HepG2 (cell line): ENCODE results near the gene PRXL2B. TPM values are rescaled to one million over a fixed set of nuclear protein-coding genes. Genes with fewer than 3 reads are reported as not detected.
A peak's percentile ranks its signal among the peaks of the same experiment; 100 is the strongest.

Source experiments
- AKAP8 ChIP-seq: sonication (generic); formaldehyde crosslinking; IDR thresholded peaks from 2 replicates; pipeline ENCODE4 v1.5.1; 2020; ENCODE audit warnings: mild to moderate bottlenecking, missing genetic modification reagents
- CEBPG ChIP-seq: IDR thresholded peaks from 2 replicates; pipeline ENCODE4 v1.6.1; 2016
- ELF4 ChIP-seq: sonication (generic); formaldehyde crosslinking; IDR thresholded peaks from 2 replicates; pipeline ENCODE4 v1.5.0; 2020; ENCODE audit warnings: missing genetic modification reagents, mild to moderate bottlenecking, moderate library complexity, borderline replicate concordance
- MIER2 ChIP-seq: IDR thresholded peaks from 2 replicates; pipeline ENCODE4 v1.6.1; 2016; ENCODE audit warnings: missing biosample characterization, missing genetic modification reagents
- ONECUT2 ChIP-seq: sonication (generic); formaldehyde crosslinking; IDR thresholded peaks from 2 replicates; pipeline ENCODE4 v1.4.0; 2020; ENCODE audit warnings: missing genetic modification reagents
- POLR2AphosphoS2 ChIP-seq: IDR thresholded peaks from 2 replicates; pipeline ENCODE4 v1.6.1; 2011; ENCODE audit warnings: low read depth, low read length, improper control_type of control experiment
- RARG ChIP-seq: sonication (generic); formaldehyde crosslinking; IDR thresholded peaks from 2 replicates; pipeline ENCODE4 v1.4.0; 2020; ENCODE audit warnings: low read depth, mild to moderate bottlenecking, missing genetic modification reagents
- SIX4 ChIP-seq: sonication (generic); formaldehyde crosslinking; IDR thresholded peaks from 2 replicates; pipeline ENCODE4 v1.4.0; 2020; ENCODE audit warnings: missing genetic modification reagents
- SP4 ChIP-seq: sonication (generic); formaldehyde crosslinking; IDR thresholded peaks from 2 replicates; pipeline ENCODE4 v1.8.1; 2023; ENCODE audit warnings: mild to moderate bottlenecking, missing genetic modification reagents
- STAG1 ChIP-seq: sonication (generic); formaldehyde crosslinking; IDR thresholded peaks from 2 replicates; pipeline ENCODE4 v1.4.0; 2020; ENCODE audit warnings: missing genetic modification reagents
- STAT5B ChIP-seq: sonication (generic); formaldehyde crosslinking; IDR thresholded peaks from 2 replicates; pipeline ENCODE4 v1.4.0; 2020; ENCODE audit warnings: missing genetic modification reagents
- ZNF207 ChIP-seq: fragments of 450-650 bp; IDR thresholded peaks from 2 replicates; pipeline ENCODE4 v1.6.1; 2016; ENCODE audit warnings: antibody characterized with exemption, borderline replicate concordance
- ZNF232 ChIP-seq: sonication (generic); formaldehyde crosslinking; IDR thresholded peaks from 2 replicates; pipeline ENCODE4 v1.4.0; 2020; ENCODE audit warnings: missing genetic modification reagents, borderline replicate concordance
- ZNF292 ChIP-seq: sonication (generic); formaldehyde crosslinking; IDR thresholded peaks from 2 replicates; pipeline ENCODE4 v1.8.1; 2022; ENCODE audit warnings: mild to moderate bottlenecking, low read depth, missing genetic modification reagents, borderline replicate concordance
- ZNF30 ChIP-seq: sonication (generic); formaldehyde crosslinking; IDR thresholded peaks from 2 replicates; pipeline ENCODE4 v1.5.0; 2020; ENCODE audit warnings: mild to moderate bottlenecking, missing genetic modification reagents
- ZNF34 ChIP-seq: sonication (generic); formaldehyde crosslinking; IDR thresholded peaks from 2 replicates; pipeline ENCODE4 v1.4.0; 2020; ENCODE audit warnings: mild to moderate bottlenecking, missing genetic modification reagents, borderline replicate concordance
- ZNF441 ChIP-seq: sonication (generic); formaldehyde crosslinking; IDR thresholded peaks from 2 replicates; pipeline ENCODE4 v1.7.0; 2021; ENCODE audit warnings: missing genetic modification reagents, borderline replicate concordance
- ZNF547 ChIP-seq: sonication (generic); formaldehyde crosslinking; IDR thresholded peaks from 2 replicates; pipeline ENCODE4 v1.5.1; 2020; ENCODE audit warnings: mild to moderate bottlenecking, missing genetic modification reagents
- ZSCAN31 ChIP-seq: sonication (generic); formaldehyde crosslinking; IDR thresholded peaks from 2 replicates; pipeline ENCODE4 v1.5.0; 2020; ENCODE audit warnings: low read depth, mild to moderate bottlenecking, missing genetic modification reagents
- polyA plus RNA-seq, 8 experiments: library from polyadenylated mRNA; depleted of rRNA in 3 of 8; stranded (reverse) in 7 of 8; unstranded in 1 of 8; fragments of >200 nt; fragmentation: Illumina TruSeq in 4 of 8; extraction: Trizol in 4 of 8; gene quantifications; 2 replicates each; pipeline versions ENCODE4 v1.2.1 to v1.2.3, GENCODE V29; 2011 to 2016; ENCODE audit warnings: low read depth in 4 of 8, missing spikeins in 1 of 8, mixed read lengths in 1 of 8; ENCODE audit not compliant: insufficient read depth in 1 of 8
- total RNA-seq, 5 experiments: library from RNA; depleted of rRNA; stranded (reverse); fragments of >200 nt; fragmentation: Illumina TruSeq; extraction: Trizol; gene quantifications; 2 replicates each; pipeline ENCODE4 v1.2.3, GENCODE V29; 2016; ENCODE audit warnings: low read depth in 1 of 5
- TF ChIP-seq, protein P1 (sequence below): sonication (generic); formaldehyde crosslinking; IDR thresholded peaks from 2 replicates; pipeline ENCODE4 v1.4.0; 2020; ENCODE audit warnings: missing genetic modification reagents
- TF ChIP-seq, protein P2 (sequence below): sonication (generic); formaldehyde crosslinking; IDR thresholded peaks from 2 replicates; pipeline ENCODE4 v1.4.0; 2020; ENCODE audit warnings: missing genetic modification reagents
- TF ChIP-seq, protein P3 (sequence below): sonication (generic); formaldehyde crosslinking; IDR thresholded peaks from 2 replicates; pipeline ENCODE4 v1.4.0; 2020; ENCODE audit warnings: missing genetic modification reagents
- TF ChIP-seq, protein P4 (sequence below): sonication (generic); formaldehyde crosslinking; IDR thresholded peaks from 2 replicates; pipeline ENCODE4 v1.5.1; 2020; ENCODE audit warnings: mild to moderate bottlenecking, missing genetic modification reagents, moderate library complexity
- TF ChIP-seq, protein P5 (sequence below): sonication (generic); formaldehyde crosslinking; IDR thresholded peaks from 2 replicates; pipeline ENCODE4 v1.5.1; 2020; ENCODE audit warnings: mild to moderate bottlenecking, missing genetic modification reagents, borderline replicate concordance

The PRXL2B gene
- total and polyA plus RNA-seq, 2 of the 13 experiments (the other 11 are each of a cell fraction or from before 2014, with no cell fraction given) = 16.8 to 22.1 TPM

DNA sequence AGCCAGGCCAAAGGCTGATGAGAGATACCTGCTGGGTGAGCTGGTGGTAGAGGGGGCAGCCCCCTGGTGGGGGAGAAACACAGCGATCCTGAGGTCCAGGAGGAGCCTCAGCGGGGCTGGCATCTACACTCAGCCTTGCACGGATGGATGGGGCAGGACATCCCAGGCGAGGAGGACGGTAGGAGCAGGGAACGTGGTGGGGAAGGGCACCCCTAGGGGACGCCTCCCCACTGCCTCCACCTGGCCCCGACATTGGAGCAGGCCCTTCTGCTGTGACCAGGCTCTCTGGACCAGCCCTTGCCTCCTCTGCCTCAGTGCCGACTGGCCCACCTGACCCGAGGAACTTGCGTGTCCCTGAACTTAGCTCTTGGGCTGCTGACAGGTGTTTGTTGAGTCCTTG, 52.6 kb downstream of the PRXL2B start (continued):
- TF ChIP-seq ZNF292 = no peak
- TF ChIP-seq STAG1 (CRISPR knock-in tag) = 0 out of 2 replicates have a peak, but pooled peaks have one; percentile 11
- no peak for TF ChIP-seq SIX4 (CRISPR knock-in tag)
- no peak for TF ChIP-seq ZNF34 (CRISPR knock-in tag)
- TF ChIP-seq, protein P1, sequence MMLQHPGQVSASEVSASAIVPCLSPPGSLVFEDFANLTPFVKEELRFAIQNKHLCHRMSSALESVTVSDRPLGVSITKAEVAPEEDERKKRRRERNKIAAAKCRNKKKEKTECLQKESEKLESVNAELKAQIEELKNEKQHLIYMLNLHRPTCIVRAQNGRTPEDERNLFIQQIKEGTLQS (CRISPR knock-in tag) = no peak
- TF ChIP-seq, protein P2, sequence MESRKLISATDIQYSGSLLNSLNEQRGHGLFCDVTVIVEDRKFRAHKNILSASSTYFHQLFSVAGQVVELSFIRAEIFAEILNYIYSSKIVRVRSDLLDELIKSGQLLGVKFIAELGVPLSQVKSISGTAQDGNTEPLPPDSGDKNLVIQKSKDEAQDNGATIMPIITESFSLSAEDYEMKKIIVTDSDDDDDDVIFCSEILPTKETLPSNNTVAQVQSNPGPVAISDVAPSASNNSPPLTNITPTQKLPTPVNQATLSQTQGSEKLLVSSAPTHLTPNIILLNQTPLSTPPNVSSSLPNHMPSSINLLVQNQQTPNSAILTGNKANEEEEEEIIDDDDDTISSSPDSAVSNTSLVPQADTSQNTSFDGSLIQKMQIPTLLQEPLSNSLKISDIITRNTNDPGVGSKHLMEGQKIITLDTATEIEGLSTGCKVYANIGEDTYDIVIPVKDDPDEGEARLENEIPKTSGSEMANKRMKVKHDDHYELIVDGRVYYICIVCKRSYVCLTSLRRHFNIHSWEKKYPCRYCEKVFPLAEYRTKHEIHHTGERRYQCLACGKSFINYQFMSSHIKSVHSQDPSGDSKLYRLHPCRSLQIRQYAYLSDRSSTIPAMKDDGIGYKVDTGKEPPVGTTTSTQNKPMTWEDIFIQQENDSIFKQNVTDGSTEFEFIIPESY = no peak
- TF ChIP-seq CEBPG (CRISPR knock-in tag) = no peak
- no peak for TF ChIP-seq POLR2AphosphoS2
- TF ChIP-seq ONECUT2 = no peak
- no peak for TF ChIP-seq RARG (CRISPR knock-in tag)
- TF ChIP-seq STAT5B (CRISPR knock-in tag) = no peak
- TF ChIP-seq ZSCAN31 (CRISPR knock-in tag) = 0 out of 2 replicates have a peak, but pooled peaks have one; percentile 2
- TF ChIP-seq ZNF441 (CRISPR knock-in tag) = no peak
- TF ChIP-seq AKAP8 = peak; percentile 95; the same call in 1 of the 2 replicates
- TF ChIP-seq, protein P3, sequence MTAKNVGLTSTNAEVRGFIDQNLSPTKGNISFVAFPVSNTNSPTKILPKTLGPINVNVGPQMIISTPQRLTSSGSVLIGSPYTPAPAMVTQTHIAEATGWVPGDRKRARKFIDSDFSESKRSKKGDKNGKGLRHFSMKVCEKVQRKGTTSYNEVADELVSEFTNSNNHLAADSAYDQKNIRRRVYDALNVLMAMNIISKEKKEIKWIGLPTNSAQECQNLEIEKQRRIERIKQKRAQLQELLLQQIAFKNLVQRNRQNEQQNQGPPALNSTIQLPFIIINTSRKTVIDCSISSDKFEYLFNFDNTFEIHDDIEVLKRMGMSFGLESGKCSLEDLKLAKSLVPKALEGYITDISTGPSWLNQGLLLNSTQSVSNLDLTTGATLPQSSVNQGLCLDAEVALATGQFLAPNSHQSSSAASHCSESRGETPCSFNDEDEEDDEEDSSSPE (CRISPR knock-in tag) = no peak
- no peak for TF ChIP-seq ZNF30
- 0 out of 2 replicates have a peak, but pooled peaks have one; percentile 38 for TF ChIP-seq ZNF547
- no peak for TF ChIP-seq ELF4 (CRISPR knock-in tag)
- no peak for TF ChIP-seq SP4 (CRISPR knock-in tag)
- no peak for TF ChIP-seq ZNF207
- TF ChIP-seq, protein P4, sequence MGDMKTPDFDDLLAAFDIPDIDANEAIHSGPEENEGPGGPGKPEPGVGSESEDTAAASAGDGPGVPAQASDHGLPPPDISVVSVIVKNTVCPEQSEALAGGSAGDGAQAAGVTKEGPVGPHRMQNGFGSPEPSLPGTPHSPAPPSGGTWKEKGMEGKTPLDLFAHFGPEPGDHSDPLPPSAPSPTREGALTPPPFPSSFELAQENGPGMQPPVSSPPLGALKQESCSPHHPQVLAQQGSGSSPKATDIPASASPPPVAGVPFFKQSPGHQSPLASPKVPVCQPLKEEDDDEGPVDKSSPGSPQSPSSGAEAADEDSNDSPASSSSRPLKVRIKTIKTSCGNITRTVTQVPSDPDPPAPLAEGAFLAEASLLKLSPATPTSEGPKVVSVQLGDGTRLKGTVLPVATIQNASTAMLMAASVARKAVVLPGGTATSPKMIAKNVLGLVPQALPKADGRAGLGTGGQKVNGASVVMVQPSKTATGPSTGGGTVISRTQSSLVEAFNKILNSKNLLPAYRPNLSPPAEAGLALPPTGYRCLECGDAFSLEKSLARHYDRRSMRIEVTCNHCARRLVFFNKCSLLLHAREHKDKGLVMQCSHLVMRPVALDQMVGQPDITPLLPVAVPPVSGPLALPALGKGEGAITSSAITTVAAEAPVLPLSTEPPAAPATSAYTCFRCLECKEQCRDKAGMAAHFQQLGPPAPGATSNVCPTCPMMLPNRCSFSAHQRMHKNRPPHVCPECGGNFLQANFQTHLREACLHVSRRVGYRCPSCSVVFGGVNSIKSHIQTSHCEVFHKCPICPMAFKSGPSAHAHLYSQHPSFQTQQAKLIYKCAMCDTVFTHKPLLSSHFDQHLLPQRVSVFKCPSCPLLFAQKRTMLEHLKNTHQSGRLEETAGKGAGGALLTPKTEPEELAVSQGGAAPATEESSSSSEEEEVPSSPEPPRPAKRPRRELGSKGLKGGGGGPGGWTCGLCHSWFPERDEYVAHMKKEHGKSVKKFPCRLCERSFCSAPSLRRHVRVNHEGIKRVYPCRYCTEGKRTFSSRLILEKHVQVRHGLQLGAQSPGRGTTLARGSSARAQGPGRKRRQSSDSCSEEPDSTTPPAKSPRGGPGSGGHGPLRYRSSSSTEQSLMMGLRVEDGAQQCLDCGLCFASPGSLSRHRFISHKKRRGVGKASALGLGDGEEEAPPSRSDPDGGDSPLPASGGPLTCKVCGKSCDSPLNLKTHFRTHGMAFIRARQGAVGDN = peak; percentile 13; the same call in 1 of the 2 replicates
- TF ChIP-seq MIER2 (CRISPR knock-in tag) = no peak
- TF ChIP-seq, protein P5, sequence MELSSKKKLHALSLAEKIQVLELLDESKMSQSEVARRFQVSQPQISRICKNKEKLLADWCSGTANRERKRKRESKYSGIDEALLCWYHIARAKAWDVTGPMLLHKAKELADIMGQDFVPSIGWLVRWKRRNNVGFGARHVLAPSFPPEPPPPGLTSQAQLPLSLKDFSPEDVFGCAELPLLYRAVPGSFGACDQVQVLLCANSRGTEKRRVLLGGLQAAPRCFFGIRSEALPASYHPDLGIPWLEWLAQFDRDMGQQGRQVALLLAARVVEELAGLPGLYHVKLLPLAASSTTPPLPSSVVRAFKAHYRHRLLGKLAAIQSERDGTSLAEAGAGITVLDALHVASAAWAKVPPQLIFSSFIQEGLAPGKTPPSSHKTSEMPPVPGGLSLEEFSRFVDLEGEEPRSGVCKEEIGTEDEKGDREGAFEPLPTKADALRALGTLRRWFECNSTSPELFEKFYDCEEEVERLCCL = no peak
- TF ChIP-seq ZNF232 (CRISPR knock-in tag) = no peak
